Kidney epithelial cell (primary cell): Measurements from ENCODE around the gene ABHD10. TPM values are rescaled to one million over a fixed set of nuclear protein-coding genes. Genes with fewer than 3 reads are reported as not detected.
"Not testable (repeated sequence)": the region's sequence is repeated elsewhere in the genome, so short reads cannot be mapped to it uniquely, and the experiment has no call there.

Experiments
- DNase-seq: peaks from one replicate; pipeline ENCODE4 v3.0.0-alpha.2; 2010; ENCODE audit warnings: low read depth
- H3K27me3 ChIP-seq: 2 replicates; pipeline ENCODE4 v1.6.0; 2011; ENCODE audit warnings: low read length; ENCODE audit not compliant: control insufficient read depth, insufficient read depth
- H3K36me3 ChIP-seq: 2 replicates; pipeline ENCODE4 v1.5.1; 2011; ENCODE audit warnings: low read length; ENCODE audit not compliant: control insufficient read depth, insufficient read depth
- H3K4me3 ChIP-seq: 2 replicates; pipeline ENCODE4 v1.5.1; 2011; ENCODE audit warnings: low read depth, mild to moderate bottlenecking, control low read depth, low read length
- CTCF ChIP-seq: IDR thresholded peaks from 2 replicates; pipeline ENCODE4 v1.5.1; 2011; ENCODE audit warnings: mild to moderate bottlenecking, moderate library complexity, low read length, control low read depth, inconsistent platforms; ENCODE audit not compliant: insufficient read depth, poor library complexity, severe bottlenecking
- total RNA-seq: library from RNA; depleted of rRNA; stranded (reverse); fragments of >200 nt; gene quantifications from 2 replicates; pipeline ENCODE4 v1.2.3, GENCODE V29; 2015

ABHD10 gene
- total RNA-seq, 1 donor from 2014 or later, result 17.6 TPM

- H3K4me3 ChIP-seq, result no peak overlapping the region
- no peaks in the 10 kb centered on the region for H3K27me3 ChIP-seq
- no peak for DNase-seq
- H3K36me3 ChIP-seq, result no peaks in the 10 kb centered on the region
- no peak for TF ChIP-seq CTCF
Measured at GRCh38 chr3:112030901-112031300, 52.1 kb downstream of the ABHD10 start.

GRCh38 chr3:112032098-112032731 is 53.4 kb downstream of the ABHD10 start:
- H3K4me3 ChIP-seq, result no peak overlapping the region
- no peaks in the 10 kb centered on the region for H3K27me3 ChIP-seq
- no peak for TF ChIP-seq CTCF

GRCh38 chr3:112034436-112034835 is 55.6 kb downstream of the ABHD10 start, which contains the start of gene TMPRSS7:
TMPRSS7 (plus strand) TSS chr3:112034736; CDS start chr3:112034846, 110 bp downstream.
- H3K36me3 ChIP-seq, result no peaks in the 10 kb centered on the region
- no peaks in the 10 kb centered on the region for H3K27me3 ChIP-seq
- no peak within 1 kb of the TSS for H3K4me3 ChIP-seq
- TF ChIP-seq CTCF, result no peak
- DNase-seq, result no peak

More at GRCh38 chr3:112032098-112032731, 53.4 kb downstream of the ABHD10 start:
- no peaks in the 10 kb centered on the region for H3K36me3 ChIP-seq
- no peak for DNase-seq

GRCh38 chr3:112035241-112035640 is 56.4 kb downstream of the ABHD10 start:
- Histone ChIP-seq H3K27me3 (no peaks in the 10 kb centered on the region), H3K36me3 (no peaks in the 10 kb centered on the region), H3K4me3 (no peak overlapping the region)
- TF ChIP-seq CTCF, result no peak
- no peak for DNase-seq

GRCh38 chr3:112037194-112037593 is 58.4 kb downstream of the ABHD10 start:
- DNase-seq, H3K36me3 ChIP-seq, H3K4me3 ChIP-seq, H3K27me3 ChIP-seq: not testable (repeated sequence)

- DNase-seq, result no peak
- no peak for TF ChIP-seq CTCF
Measured at GRCh38 chr3:112038863-112039262, 60.0 kb downstream of the ABHD10 start.

More at GRCh38 chr3:112038863-112039262, 60.0 kb downstream of the ABHD10 start:
- Histone ChIP-seq H3K4me3 (no peak overlapping the region), H3K27me3 (no peaks in the 10 kb centered on the region), H3K36me3 (no peaks in the 10 kb centered on the region)
